IMR-90 (cell line): ENCODE results near the gene RAD51B. TPM values are rescaled to one million over a fixed set of nuclear protein-coding genes. Genes with fewer than 3 reads are reported as not detected.
A peak's percentile ranks its signal among the peaks of the same experiment; 100 is the strongest.

Experiments
- ATAC-seq: fragments of 200-7000 bp; cut with Tn5 transposase; 2 replicates; pipeline ENCODE4 v1.9.1; 2020; ENCODE audit warnings: low read depth, mild to moderate bottlenecking, moderate library complexity
- BruUV-seq: library from RNA; stranded (reverse); fragments of 400-500 nt; replicated peaks from 2 replicates; lab custom pipeline; 2021; lab: Mats Ljungman, UMichigan
- CTCF ChIA-PET: fragments of 300-600 bp; formaldehyde crosslinking; extraction: SDS; loops from one replicate; lab custom pipeline; 2021; ENCODE audit warnings: antibody characterized with exemption; lab: Yijun Ruan, JAX
- POLR2A ChIA-PET: fragments of 300-600 bp; sonication (Branson Sonifier 250); formaldehyde crosslinking; loops from one replicate; lab custom pipeline; 2022; ENCODE audit warnings: antibody characterized with exemption; ENCODE audit not compliant: unreplicated experiment; lab: Charles Lee
- DNase-seq: peaks from one replicate; pipeline ENCODE4 v3.0.0; 2013
- H2AFZ ChIP-seq: replicated peaks from 2 replicates; pipeline ENCODE3; 2013; ENCODE audit warnings: low read length, mild to moderate bottlenecking; ENCODE audit not compliant: poor library complexity
- H2AK5ac ChIP-seq: 2 replicates; pipeline ENCODE4 v1.6.1; 2013; ENCODE audit warnings: low read depth, low read length, inconsistent platforms
- H2AK9ac ChIP-seq: replicated peaks from 2 replicates; pipeline ENCODE3; 2013; ENCODE audit warnings: mild to moderate bottlenecking, low read depth, low read length, moderate library complexity; ENCODE audit not compliant: poor library complexity
- H2BK120ac ChIP-seq: 2 replicates; pipeline ENCODE4 v1.6.1; 2013; ENCODE audit warnings: low read depth, low read length, inconsistent platforms
- H2BK15ac ChIP-seq: 3 replicates; pipeline ENCODE4 v1.6.1; 2013; ENCODE audit warnings: low read depth, low read length, inconsistent platforms
- H2BK20ac ChIP-seq: 2 replicates; pipeline ENCODE4 v1.6.1; 2013; ENCODE audit warnings: low read depth, mild to moderate bottlenecking, inconsistent platforms, low read length, moderate library complexity
- H2BK5ac ChIP-seq: 2 replicates; pipeline ENCODE4 v1.6.1; 2013; ENCODE audit warnings: mild to moderate bottlenecking, low read depth, low read length, inconsistent platforms; ENCODE audit not compliant: poor library complexity, severe bottlenecking
- H3K14ac ChIP-seq: replicated peaks from 2 replicates; pipeline ENCODE4 v1.6.1; 2013; ENCODE audit warnings: low read depth, low read length, inconsistent platforms
- H3K18ac ChIP-seq: 2 replicates; pipeline ENCODE4 v1.6.1; 2013; ENCODE audit warnings: low read depth, low read length, control low read depth
- H3K23ac ChIP-seq: 2 replicates; pipeline ENCODE4 v1.6.1; 2013; ENCODE audit warnings: low read depth, low read length, inconsistent platforms
- H3K27ac ChIP-seq: 2 replicates; pipeline ENCODE4 v1.5.1; 2013; ENCODE audit warnings: mild to moderate bottlenecking, control low read depth, low read length; ENCODE audit not compliant: insufficient read depth
- H3K27me3 ChIP-seq: 2 replicates; pipeline ENCODE4 v1.6.1; 2013; ENCODE audit warnings: low read length; ENCODE audit not compliant: control insufficient read depth, insufficient read depth
- H3K36me3 ChIP-seq: 2 replicates; pipeline ENCODE4 v1.6.1; 2013; ENCODE audit warnings: low read length, mixed read lengths; ENCODE audit not compliant: control insufficient read depth, insufficient read depth
- H3K4ac ChIP-seq: 2 replicates; pipeline ENCODE4 v1.6.1; 2013; ENCODE audit warnings: low read depth, low read length, inconsistent platforms
- H3K4me1 ChIP-seq: 2 replicates; pipeline ENCODE4 v1.6.1; 2013; ENCODE audit warnings: low read length, mixed read lengths; ENCODE audit not compliant: control insufficient read depth, insufficient read depth
- H3K4me2 ChIP-seq: 2 replicates; pipeline ENCODE4 v1.6.1; 2013; ENCODE audit warnings: low read depth, mild to moderate bottlenecking, control low read depth, low read length, moderate library complexity
- H3K4me3 ChIP-seq: 2 replicates; pipeline ENCODE4 v1.5.1; 2013; ENCODE audit warnings: low read depth, mild to moderate bottlenecking, control low read depth, low read length, moderate library complexity; ENCODE audit not compliant: insufficient read depth
- H3K56ac ChIP-seq: 2 replicates; pipeline ENCODE4 v1.6.1; 2013; ENCODE audit warnings: low read length, inconsistent platforms; ENCODE audit not compliant: insufficient read depth; ENCODE audit errors: extremely low read depth
- H3K79me1 ChIP-seq, 2 experiments: 2 replicates each; pipeline ENCODE4 v1.6.1; 2013; ENCODE audit warnings: low read length in 2 of 2, inconsistent platforms in 1 of 2, low read depth in 1 of 2
- H3K9ac ChIP-seq: 2 replicates; pipeline ENCODE4 v1.6.1; 2013; ENCODE audit warnings: low read depth, low read length, control low read depth
- H3K9me1 ChIP-seq: 2 replicates; pipeline ENCODE4 v1.6.1; 2013; ENCODE audit warnings: low read length, inconsistent platforms; ENCODE audit not compliant: insufficient read depth
- H3K9me3 ChIP-seq: 2 replicates; pipeline ENCODE4 v1.6.1; 2013; ENCODE audit warnings: low read length; ENCODE audit not compliant: control insufficient read depth, insufficient read depth
- H4K20me1 ChIP-seq: 2 replicates; pipeline ENCODE4 v1.6.1; 2013; ENCODE audit warnings: low read length, inconsistent platforms; ENCODE audit not compliant: insufficient read depth
- H4K5ac ChIP-seq: 2 replicates; pipeline ENCODE4 v1.6.1; 2013; ENCODE audit warnings: mild to moderate bottlenecking, low read depth, low read length, control low read depth
- H4K8ac ChIP-seq, 2 experiments: 2 replicates each; pipeline ENCODE4 v1.6.1; 2013; ENCODE audit warnings: low read depth in 2 of 2, low read length in 2 of 2, control low read depth in 1 of 2, inconsistent platforms in 1 of 2
- H4K91ac ChIP-seq: 2 replicates; pipeline ENCODE4 v1.6.1; 2013; ENCODE audit warnings: low read depth, low read length, inconsistent platforms; ENCODE audit not compliant: insufficient read depth
- BHLHE40 ChIP-seq: fragments of 150-350 bp; IDR thresholded peaks from 2 replicates; pipeline ENCODE4 v1.6.1; 2016; ENCODE audit warnings: mild to moderate bottlenecking, low read depth, low read length
- CEBPB ChIP-seq: IDR thresholded peaks from 2 replicates; pipeline ENCODE4 v1.6.1; 2012; ENCODE audit warnings: low read depth, low read length, improper control_type of control experiment
- CHD1 ChIP-seq: IDR thresholded peaks from 2 replicates; pipeline ENCODE4 v1.6.1; 2012; ENCODE audit warnings: low read depth, low read length, improper control_type of control experiment
- FOS ChIP-seq: fragments of 150-350 bp; IDR thresholded peaks from 2 replicates; pipeline ENCODE4 v1.6.1; 2016; ENCODE audit warnings: low read depth, low read length
- MAFK ChIP-seq: IDR thresholded peaks from 2 replicates; pipeline ENCODE4 v1.6.1; 2012; ENCODE audit warnings: low read depth, low read length, improper control_type of control experiment
- MAZ ChIP-seq: IDR thresholded peaks from 2 replicates; pipeline ENCODE4 v1.6.1; 2012; ENCODE audit warnings: low read depth, mild to moderate bottlenecking, low read length, improper control_type of control experiment, moderate library complexity, borderline replicate concordance
- MXI1 ChIP-seq: IDR thresholded peaks from 2 replicates; pipeline ENCODE4 v1.6.1; 2012; ENCODE audit warnings: low read depth, mild to moderate bottlenecking, low read length, moderate library complexity, borderline replicate concordance
- NFE2L2 ChIP-seq: fragments of 150-350 bp; IDR thresholded peaks from 2 replicates; pipeline ENCODE4 v1.6.1; 2016; ENCODE audit warnings: low read depth, mild to moderate bottlenecking, low read length
- POLR2A ChIP-seq: IDR thresholded peaks from 2 replicates; pipeline ENCODE4 v1.6.1; 2012; ENCODE audit warnings: mild to moderate bottlenecking, low read depth, low read length
- RAD21 ChIP-seq: IDR thresholded peaks from 2 replicates; pipeline ENCODE4 v1.6.1; 2012; ENCODE audit warnings: low read length, improper control_type of control experiment
- RCOR1 ChIP-seq: IDR thresholded peaks from 2 replicates; pipeline ENCODE4 v1.6.1; 2012; ENCODE audit warnings: mild to moderate bottlenecking, low read length, improper control_type of control experiment; ENCODE audit not compliant: insufficient replicate concordance
- RFX5 ChIP-seq: IDR thresholded peaks from 2 replicates; pipeline ENCODE4 v1.8.0; 2012; ENCODE audit warnings: low read depth, mild to moderate bottlenecking, low read length, moderate library complexity
- SMC3 ChIP-seq: fragments of 150-350 bp; IDR thresholded peaks from 2 replicates; pipeline ENCODE4 v1.6.1; 2016; ENCODE audit warnings: low read depth, mild to moderate bottlenecking, antibody characterized with exemption, low read length, moderate library complexity
- WGBS, 2 experiments: methylation state at CpG; one replicate each; pipeline versions ENCODE4 v1.1.5 to v1.1.7; 2013; ENCODE audit warnings: missing lambda C conversion rate in 2 of 2; ENCODE audit not compliant: insufficient read length in 1 of 2; ENCODE audit errors: extremely low coverage in 2 of 2; 5-methylcytosine and 5-hydroxymethylcytosine counted together
- dilution Hi-C: fragments of 300-500 bp; cut with HindIII; formaldehyde crosslinking; loops from one replicate; pipeline ENCODE4 v1.14.3; 2018; ENCODE audit warnings: low sequenced_read_pairs; ENCODE audit not compliant: unreplicated experiment
- in situ Hi-C: fragments of 300-500 bp; cut with MboI; formaldehyde crosslinking; loops from 3 replicates; pipeline ENCODE4 v1.14.3; 2019; ENCODE audit warnings: low sequenced_read_pairs, inconsistent platforms, mixed read lengths
- intact Hi-C: fragments of 100-400 bp; cut with micrococcal nuclease; formaldehyde crosslinking; loops from 2 replicates; pipeline ENCODE4 v1.10.0; 2022
- polyA plus RNA-seq, 3 experiments: library from polyadenylated mRNA; depleted of rRNA; stranded (reverse); fragments of >200 nt; gene quantifications; 2 replicates each; pipeline ENCODE4 v1.2.3, GENCODE V29; 2012; ENCODE audit warnings: low replicate concordance in 1 of 3
- total RNA-seq: library from RNA; depleted of rRNA; stranded (reverse); fragments of >200 nt; gene quantifications from 2 replicates; pipeline ENCODE4 v1.2.3, GENCODE V29; 2012
- TF ChIP-seq, protein P1 (sequence below): conservative IDR thresholded peaks from 2 replicates; pipeline ENCODE4 v1.5.1; 2012; ENCODE audit warnings: mild to moderate bottlenecking, low read depth, low read length, improper control_type of control experiment
- TF ChIP-seq, protein P2 (sequence below): fragments of 150-350 bp; IDR thresholded peaks from 2 replicates; pipeline ENCODE4 v1.6.1; 2016; ENCODE audit warnings: low read depth, mild to moderate bottlenecking, low read length, moderate library complexity, borderline replicate concordance

RAD51B gene
- total and polyA plus RNA-seq, 2 of the 4 experiments (the other 2 are of a cell fraction), result 5.1 to 18.8 TPM

DNA sequence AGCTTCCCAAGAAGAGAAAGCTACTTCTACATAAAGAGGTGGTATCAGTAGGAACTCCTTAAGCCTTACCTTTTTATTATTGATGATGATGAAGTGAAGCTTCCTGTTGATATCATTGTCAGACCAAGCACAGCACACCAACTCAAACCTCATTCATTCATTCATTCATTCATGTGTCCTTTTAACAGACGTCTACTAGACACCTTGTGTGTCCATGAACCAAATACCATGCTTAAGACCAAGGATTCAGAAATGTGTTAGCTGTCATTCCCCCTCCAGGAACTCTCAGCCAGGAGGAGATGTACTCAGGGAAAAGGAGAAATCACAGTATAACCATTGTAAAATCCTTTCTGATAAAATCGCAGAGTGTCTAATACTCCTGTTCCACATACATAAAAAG is 778.5 kb downstream of the RAD51B start:
- H3K27me3 ChIP-seq, result no peaks in the 10 kb centered on the region
- peak overlapping the region; percentile 48 for H2AK5ac ChIP-seq
- WGBS, 2 experiments, result no CpG with 5 or more reads among the region's 2 CpGs
- H4K20me1 ChIP-seq, result no peaks in the 10 kb centered on the region; the same call in 1 of the 2 replicates
- dilution Hi-C loops, result no loop called here
- H2BK20ac ChIP-seq, result peak overlapping the region; percentile 92
- no peak overlapping the region for H3K4me3 ChIP-seq
- no peaks in the 10 kb centered on the region for H3K9me3 ChIP-seq
- in situ Hi-C loops, result no loop called here
- H3K36me3 ChIP-seq, result no peaks in the 10 kb centered on the region
- peak overlapping the region; percentile 99 for H2BK5ac ChIP-seq
- H2AFZ ChIP-seq, result no peak overlapping the region
- H3K18ac ChIP-seq, result peak overlapping the region; percentile 89
- peak overlapping the region; percentile 93 for H3K27ac ChIP-seq
- H2BK120ac ChIP-seq, result peak overlapping the region; percentile 98
- intact Hi-C loops, result loop anchor here (2.0 to 5.0 kb wide), 3 partner anchors 53 to 351 kb away; no protein-coding TSS in a partner anchor
- peak overlapping the region; percentile 92 for H2BK15ac ChIP-seq
- peak overlapping the region; percentile 99 for H3K4ac ChIP-seq
- peaks cover 30% of the 10 kb centered on the region for H3K4me1 ChIP-seq
- peak overlapping the region; percentile 73 for H3K9ac ChIP-seq
- peak overlapping the region; percentile 85 for H3K14ac ChIP-seq
- DNase-seq (no peak), ATAC-seq (no peak; the same call in 1 of the 2 replicates)
- peak overlapping the region; percentile 65 to 97 for H4K8ac ChIP-seq
- H3K56ac ChIP-seq, result peak overlapping the region; percentile 81
- POLR2A ChIA-PET, result interaction anchor here (1.2 kb wide), 1 partner anchor 194 kb away, joined by 3 read pairs; no protein-coding TSS in a partner anchor
- TF ChIP-seq CEBPB (no peak), RCOR1 (no peak), SMC3 (no peak), MXI1 (no peak), MAZ (no peak), FOS (no peak), RAD21 (no peak), MAFK (no peak), BHLHE40 (no peak), NFE2L2 (no peak), RFX5 (no peak), POLR2A (no peak), CHD1 (no peak)
- TF ChIP-seq, protein P1, sequence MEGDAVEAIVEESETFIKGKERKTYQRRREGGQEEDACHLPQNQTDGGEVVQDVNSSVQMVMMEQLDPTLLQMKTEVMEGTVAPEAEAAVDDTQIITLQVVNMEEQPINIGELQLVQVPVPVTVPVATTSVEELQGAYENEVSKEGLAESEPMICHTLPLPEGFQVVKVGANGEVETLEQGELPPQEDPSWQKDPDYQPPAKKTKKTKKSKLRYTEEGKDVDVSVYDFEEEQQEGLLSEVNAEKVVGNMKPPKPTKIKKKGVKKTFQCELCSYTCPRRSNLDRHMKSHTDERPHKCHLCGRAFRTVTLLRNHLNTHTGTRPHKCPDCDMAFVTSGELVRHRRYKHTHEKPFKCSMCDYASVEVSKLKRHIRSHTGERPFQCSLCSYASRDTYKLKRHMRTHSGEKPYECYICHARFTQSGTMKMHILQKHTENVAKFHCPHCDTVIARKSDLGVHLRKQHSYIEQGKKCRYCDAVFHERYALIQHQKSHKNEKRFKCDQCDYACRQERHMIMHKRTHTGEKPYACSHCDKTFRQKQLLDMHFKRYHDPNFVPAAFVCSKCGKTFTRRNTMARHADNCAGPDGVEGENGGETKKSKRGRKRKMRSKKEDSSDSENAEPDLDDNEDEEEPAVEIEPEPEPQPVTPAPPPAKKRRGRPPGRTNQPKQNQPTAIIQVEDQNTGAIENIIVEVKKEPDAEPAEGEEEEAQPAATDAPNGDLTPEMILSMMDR, result no peak
- TF ChIP-seq, protein P2, sequence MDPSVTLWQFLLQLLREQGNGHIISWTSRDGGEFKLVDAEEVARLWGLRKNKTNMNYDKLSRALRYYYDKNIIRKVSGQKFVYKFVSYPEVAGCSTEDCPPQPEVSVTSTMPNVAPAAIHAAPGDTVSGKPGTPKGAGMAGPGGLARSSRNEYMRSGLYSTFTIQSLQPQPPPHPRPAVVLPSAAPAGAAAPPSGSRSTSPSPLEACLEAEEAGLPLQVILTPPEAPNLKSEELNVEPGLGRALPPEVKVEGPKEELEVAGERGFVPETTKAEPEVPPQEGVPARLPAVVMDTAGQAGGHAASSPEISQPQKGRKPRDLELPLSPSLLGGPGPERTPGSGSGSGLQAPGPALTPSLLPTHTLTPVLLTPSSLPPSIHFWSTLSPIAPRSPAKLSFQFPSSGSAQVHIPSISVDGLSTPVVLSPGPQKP, result no peak
- BruUV-seq, result no TSS peak
- H3K9me1 ChIP-seq, result peaks cover 36% of the 10 kb centered on the region
- H4K91ac ChIP-seq, result peak overlapping the region; percentile 86
- H3K4me2 ChIP-seq, result peak overlapping the region; percentile 51
- no peak overlapping the region for H2AK9ac ChIP-seq
- H3K79me1 ChIP-seq, result no peaks in the 10 kb centered on the region; a peak in 1 of 4 replicates
- peak overlapping the region; percentile 95 for H4K5ac ChIP-seq
- CTCF ChIA-PET, result interaction anchor here (0.5 kb wide), 1 partner anchor 159 kb away, joined by 3 read pairs; no protein-coding TSS in a partner anchor
- H3K23ac ChIP-seq, result peak overlapping the region; percentile 55
